ENCODE results near the gene CYTL1. TPM values are rescaled to one million over a fixed set of nuclear protein-coding genes. Genes with fewer than 3 reads are reported as not detected.

The CYTL1 gene
- total and polyA plus RNA-seq, 9 of the 15 experiments (the other 6 are each of a cell fraction or from before 2014, with no cell fraction given) = not detected

DNA sequence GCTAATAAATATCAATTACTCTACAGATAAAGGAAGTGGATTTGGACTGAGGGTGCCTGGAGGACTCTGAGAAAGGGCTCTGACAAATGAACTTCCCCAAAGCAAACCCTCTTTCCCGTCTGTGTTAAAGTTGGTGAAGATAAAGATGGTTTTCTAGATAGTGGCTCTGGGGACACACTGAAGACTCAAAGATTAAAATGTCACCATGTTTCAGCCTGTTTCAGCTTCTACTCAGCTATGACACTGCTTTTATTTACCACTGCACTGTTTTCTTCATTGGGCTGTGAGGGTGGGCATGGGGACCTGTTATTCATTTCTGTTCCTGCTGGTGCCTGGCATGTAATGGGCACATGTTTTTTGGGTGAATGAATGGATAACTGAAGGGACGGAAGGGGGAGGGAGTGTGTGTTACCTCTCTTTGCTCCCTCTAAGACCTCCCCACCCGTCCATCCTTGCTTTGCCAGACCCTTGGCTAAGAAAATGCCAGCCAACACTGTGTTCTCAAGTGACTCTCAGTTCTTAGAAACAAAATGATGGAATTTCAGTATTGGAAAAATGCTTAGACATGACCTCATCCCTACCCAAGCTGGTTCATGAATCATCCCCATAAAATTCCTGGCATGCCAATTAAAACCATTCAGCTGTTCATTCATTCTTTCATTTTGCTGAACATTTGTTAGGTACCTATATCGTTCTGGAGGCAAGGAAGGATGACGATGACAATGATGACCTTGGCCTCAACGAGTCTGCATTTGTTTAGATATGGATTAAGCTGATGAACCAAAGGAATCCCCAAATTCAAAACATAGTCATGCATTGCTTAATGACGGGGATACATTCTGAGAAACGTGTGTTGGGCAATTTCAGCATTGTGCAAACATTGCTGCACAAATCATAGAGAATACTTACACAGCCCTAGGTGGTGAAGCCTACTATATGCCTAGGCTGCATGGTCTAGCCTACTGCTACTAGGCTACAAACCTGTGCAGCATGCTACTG lies 18.6 kb upstream of the CYTL1 start (continued):
- TF ChIP-seq, protein P1, sequence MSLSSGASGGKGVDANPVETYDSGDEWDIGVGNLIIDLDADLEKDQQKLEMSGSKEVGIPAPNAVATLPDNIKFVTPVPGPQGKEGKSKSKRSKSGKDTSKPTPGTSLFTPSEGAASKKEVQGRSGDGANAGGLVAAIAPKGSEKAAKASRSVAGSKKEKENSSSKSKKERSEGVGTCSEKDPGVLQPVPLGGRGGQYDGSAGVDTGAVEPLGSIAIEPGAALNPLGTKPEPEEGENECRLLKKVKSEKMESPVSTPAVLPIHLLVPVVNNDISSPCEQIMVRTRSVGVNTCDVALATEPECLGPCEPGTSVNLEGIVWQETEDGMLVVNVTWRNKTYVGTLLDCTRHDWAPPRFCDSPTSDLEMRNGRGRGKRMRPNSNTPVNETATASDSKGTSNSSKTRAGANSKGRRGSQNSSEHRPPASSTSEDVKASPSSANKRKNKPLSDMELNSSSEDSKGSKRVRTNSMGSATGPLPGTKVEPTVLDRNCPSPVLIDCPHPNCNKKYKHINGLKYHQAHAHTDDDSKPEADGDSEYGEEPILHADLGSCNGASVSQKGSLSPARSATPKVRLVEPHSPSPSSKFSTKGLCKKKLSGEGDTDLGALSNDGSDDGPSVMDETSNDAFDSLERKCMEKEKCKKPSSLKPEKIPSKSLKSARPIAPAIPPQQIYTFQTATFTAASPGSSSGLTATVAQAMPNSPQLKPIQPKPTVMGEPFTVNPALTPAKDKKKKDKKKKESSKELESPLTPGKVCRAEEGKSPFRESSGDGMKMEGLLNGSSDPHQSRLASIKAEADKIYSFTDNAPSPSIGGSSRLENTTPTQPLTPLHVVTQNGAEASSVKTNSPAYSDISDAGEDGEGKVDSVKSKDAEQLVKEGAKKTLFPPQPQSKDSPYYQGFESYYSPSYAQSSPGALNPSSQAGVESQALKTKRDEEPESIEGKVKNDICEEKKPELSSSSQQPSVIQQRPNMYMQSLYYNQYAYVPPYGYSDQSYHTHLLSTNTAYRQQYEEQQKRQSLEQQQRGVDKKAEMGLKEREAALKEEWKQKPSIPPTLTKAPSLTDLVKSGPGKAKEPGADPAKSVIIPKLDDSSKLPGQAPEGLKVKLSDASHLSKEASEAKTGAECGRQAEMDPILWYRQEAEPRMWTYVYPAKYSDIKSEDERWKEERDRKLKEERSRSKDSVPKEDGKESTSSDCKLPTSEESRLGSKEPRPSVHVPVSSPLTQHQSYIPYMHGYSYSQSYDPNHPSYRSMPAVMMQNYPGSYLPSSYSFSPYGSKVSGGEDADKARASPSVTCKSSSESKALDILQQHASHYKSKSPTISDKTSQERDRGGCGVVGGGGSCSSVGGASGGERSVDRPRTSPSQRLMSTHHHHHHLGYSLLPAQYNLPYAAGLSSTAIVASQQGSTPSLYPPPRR (CRISPR knock-in tag; IDR thresholded peaks at IDR 0.05; ENCODE audit: borderline replicate concordance) = no peak
- no peak for TF ChIP-seq NR4A1 (CRISPR knock-in tag; IDR thresholded peaks at IDR 0.05)
- peak; percentile 61 for TF ChIP-seq NR4A1 (tag; IDR thresholded peaks at IDR 0.05)
- TF ChIP-seq XRCC3 (IDR thresholded peaks at IDR 0.05) = no peak
- TF ChIP-seq, protein P2, sequence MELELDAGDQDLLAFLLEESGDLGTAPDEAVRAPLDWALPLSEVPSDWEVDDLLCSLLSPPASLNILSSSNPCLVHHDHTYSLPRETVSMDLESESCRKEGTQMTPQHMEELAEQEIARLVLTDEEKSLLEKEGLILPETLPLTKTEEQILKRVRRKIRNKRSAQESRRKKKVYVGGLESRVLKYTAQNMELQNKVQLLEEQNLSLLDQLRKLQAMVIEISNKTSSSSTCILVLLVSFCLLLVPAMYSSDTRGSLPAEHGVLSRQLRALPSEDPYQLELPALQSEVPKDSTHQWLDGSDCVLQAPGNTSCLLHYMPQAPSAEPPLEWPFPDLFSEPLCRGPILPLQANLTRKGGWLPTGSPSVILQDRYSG (tag; conservative IDR thresholded peaks at IDR 0.05; ENCODE audit: low read depth) = 0 out of 2 replicates have a peak, but pooled peaks have one; percentile 30
- TF ChIP-seq FOXA3 (CRISPR knock-in tag; conservative IDR thresholded peaks at IDR 0.05 in 1 of 2, IDR thresholded peaks at IDR 0.05 in 1 of 2) = 0 out of 4 replicates have a peak, but pooled peaks of 1 of the 2 experiments have one; percentile 9
- TF ChIP-seq, protein P3, sequence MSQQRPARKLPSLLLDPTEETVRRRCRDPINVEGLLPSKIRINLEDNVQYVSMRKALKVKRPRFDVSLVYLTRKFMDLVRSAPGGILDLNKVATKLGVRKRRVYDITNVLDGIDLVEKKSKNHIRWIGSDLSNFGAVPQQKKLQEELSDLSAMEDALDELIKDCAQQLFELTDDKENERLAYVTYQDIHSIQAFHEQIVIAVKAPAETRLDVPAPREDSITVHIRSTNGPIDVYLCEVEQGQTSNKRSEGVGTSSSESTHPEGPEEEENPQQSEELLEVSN (IDR thresholded peaks at IDR 0.05; ENCODE audit: borderline replicate concordance in 1 of 2, extremely low read depth in 1 of 2, insufficient read depth in 1 of 2, insufficient read length in 1 of 2, low read depth in 1 of 2, low read length in 1 of 2, poor library complexity in 1 of 2, severe bottlenecking in 1 of 2) = no peak
- TF ChIP-seq OTX1 (CRISPR knock-in tag; IDR thresholded peaks at IDR 0.05) = no peak
- peak; percentile 45 for TF ChIP-seq SMAD4 (CRISPR knock-in tag; conservative IDR thresholded peaks at IDR 0.05)
- no peak for TF ChIP-seq NR1H2 (CRISPR knock-in tag; IDR thresholded peaks at IDR 0.05)
- TF ChIP-seq, protein P4, sequence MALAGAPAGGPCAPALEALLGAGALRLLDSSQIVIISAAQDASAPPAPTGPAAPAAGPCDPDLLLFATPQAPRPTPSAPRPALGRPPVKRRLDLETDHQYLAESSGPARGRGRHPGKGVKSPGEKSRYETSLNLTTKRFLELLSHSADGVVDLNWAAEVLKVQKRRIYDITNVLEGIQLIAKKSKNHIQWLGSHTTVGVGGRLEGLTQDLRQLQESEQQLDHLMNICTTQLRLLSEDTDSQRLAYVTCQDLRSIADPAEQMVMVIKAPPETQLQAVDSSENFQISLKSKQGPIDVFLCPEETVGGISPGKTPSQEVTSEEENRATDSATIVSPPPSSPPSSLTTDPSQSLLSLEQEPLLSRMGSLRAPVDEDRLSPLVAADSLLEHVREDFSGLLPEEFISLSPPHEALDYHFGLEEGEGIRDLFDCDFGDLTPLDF (CRISPR knock-in tag; IDR thresholded peaks at IDR 0.05) = no peak
- no peak for TF ChIP-seq TAF15 (IDR thresholded peaks at IDR 0.05; ENCODE audit: low read depth, low read length)
- TF ChIP-seq SPI1 (IDR thresholded peaks at IDR 0.05; ENCODE audit: borderline replicate concordance, low read depth, low read length) = peak; percentile 88
- no peak for TF ChIP-seq LARP7 (IDR thresholded peaks at IDR 0.05)
- no peak for TF ChIP-seq PHTF2 (CRISPR knock-in tag; IDR thresholded peaks at IDR 0.05)
- 0 out of 2 replicates have a peak, but pooled peaks have one; percentile 6 for TF ChIP-seq JUN (IDR thresholded peaks at IDR 0.05; ENCODE audit: borderline replicate concordance, low read depth, low read length)
- no peak for TF ChIP-seq JUN (CRISPR knock-in tag; IDR thresholded peaks at IDR 0.05; ENCODE audit: borderline replicate concordance)
